PC-3 (cell line): ENCODE data around the gene LTC4S.

Source experiments
- EZH2phosphoT487 ChIP-seq: fragments of 300-600 bp; sonication (generic); IDR thresholded peaks from 2 replicates; pipeline ENCODE4 v1.6.1; 2018; ENCODE audit warnings: mild to moderate bottlenecking, antibody characterized with exemption, low read length, borderline replicate concordance
- TF ChIP-seq, protein P1 (sequence below): fragments of 300-600 bp; sonication (generic); conservative IDR thresholded peaks from 2 replicates; pipeline ENCODE4 v1.5.1; 2017; ENCODE audit warnings: antibody characterized with exemption, low read depth, mild to moderate bottlenecking, low read length

DNA sequence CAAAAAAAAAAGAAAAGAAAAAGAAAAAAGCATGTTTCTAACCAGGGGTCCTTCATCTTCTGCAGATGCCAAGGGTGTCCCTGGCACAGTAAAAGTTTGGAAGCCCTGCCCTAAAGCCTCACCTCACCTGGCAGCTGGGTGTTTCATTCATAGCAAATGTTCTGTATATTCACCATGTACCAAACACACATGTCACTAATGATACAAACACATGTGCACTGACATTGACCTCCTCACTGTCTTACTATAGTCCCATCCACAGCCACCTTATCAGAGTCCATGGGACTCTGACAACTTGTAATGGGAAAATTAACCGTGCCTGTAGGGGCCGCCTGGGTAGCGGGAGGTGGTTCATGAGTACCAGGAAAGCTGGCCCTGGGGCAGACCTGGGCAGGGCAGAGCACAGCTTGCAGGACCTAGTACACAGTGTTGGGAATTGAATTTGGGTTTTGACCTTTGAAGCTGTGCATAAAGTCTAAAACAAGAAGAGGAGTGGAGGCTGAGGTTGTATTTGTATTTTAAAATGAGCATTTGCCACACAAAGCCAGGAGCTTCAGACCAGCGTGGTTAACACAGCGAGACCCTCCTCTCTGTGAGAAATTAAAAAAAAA lies 19.3 kb downstream of the LTC4S start:
- TF ChIP-seq, protein P1, sequence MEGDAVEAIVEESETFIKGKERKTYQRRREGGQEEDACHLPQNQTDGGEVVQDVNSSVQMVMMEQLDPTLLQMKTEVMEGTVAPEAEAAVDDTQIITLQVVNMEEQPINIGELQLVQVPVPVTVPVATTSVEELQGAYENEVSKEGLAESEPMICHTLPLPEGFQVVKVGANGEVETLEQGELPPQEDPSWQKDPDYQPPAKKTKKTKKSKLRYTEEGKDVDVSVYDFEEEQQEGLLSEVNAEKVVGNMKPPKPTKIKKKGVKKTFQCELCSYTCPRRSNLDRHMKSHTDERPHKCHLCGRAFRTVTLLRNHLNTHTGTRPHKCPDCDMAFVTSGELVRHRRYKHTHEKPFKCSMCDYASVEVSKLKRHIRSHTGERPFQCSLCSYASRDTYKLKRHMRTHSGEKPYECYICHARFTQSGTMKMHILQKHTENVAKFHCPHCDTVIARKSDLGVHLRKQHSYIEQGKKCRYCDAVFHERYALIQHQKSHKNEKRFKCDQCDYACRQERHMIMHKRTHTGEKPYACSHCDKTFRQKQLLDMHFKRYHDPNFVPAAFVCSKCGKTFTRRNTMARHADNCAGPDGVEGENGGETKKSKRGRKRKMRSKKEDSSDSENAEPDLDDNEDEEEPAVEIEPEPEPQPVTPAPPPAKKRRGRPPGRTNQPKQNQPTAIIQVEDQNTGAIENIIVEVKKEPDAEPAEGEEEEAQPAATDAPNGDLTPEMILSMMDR = no peak
- no peak for TF ChIP-seq EZH2phosphoT487
